Uterus (tissue), 2 donors: Measurements from ENCODE around the gene PHC1.

Experiments
- POLR2A ChIP-seq, 2 donors: fragments of 450-650 bp; IDR thresholded peaks; one replicate each; pipeline ENCODE4 v1.6.1; 2016; ENCODE audit warnings: antibody characterized with exemption in 2 of 2, mild to moderate bottlenecking in 1 of 2, moderate library complexity in 1 of 2
- TF ChIP-seq, protein P1 (sequence below), 4 experiments: fragments of 200-600 bp in 2 of 4; fragments of 450-650 bp in 2 of 4; sonication (generic) in 2 of 4; IDR thresholded peaks; one replicate each; pipeline ENCODE4 v1.5.1; 2016 to 2019; ENCODE audit warnings: antibody characterized with exemption in 4 of 4, mild to moderate bottlenecking in 2 of 4, moderate library complexity in 1 of 4

GRCh38 chr12:8947737-8948136 is 33.4 kb downstream of the PHC1 start:
- TF ChIP-seq, protein P1, sequence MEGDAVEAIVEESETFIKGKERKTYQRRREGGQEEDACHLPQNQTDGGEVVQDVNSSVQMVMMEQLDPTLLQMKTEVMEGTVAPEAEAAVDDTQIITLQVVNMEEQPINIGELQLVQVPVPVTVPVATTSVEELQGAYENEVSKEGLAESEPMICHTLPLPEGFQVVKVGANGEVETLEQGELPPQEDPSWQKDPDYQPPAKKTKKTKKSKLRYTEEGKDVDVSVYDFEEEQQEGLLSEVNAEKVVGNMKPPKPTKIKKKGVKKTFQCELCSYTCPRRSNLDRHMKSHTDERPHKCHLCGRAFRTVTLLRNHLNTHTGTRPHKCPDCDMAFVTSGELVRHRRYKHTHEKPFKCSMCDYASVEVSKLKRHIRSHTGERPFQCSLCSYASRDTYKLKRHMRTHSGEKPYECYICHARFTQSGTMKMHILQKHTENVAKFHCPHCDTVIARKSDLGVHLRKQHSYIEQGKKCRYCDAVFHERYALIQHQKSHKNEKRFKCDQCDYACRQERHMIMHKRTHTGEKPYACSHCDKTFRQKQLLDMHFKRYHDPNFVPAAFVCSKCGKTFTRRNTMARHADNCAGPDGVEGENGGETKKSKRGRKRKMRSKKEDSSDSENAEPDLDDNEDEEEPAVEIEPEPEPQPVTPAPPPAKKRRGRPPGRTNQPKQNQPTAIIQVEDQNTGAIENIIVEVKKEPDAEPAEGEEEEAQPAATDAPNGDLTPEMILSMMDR (IDR thresholded peaks at IDR 0.05): no peak
- TF ChIP-seq POLR2A (IDR thresholded peaks at IDR 0.05): no peak
